IMR-90 (cell line): Measurements from ENCODE around the gene ERICH6B. TPM values are rescaled to one million over a fixed set of nuclear protein-coding genes. Genes with fewer than 3 reads are reported as not detected.

Experiments
- ATAC-seq: fragments of 200-7000 bp; cut with Tn5 transposase; 2 replicates; pipeline ENCODE4 v1.9.1; 2020; ENCODE audit warnings: low read depth, mild to moderate bottlenecking, moderate library complexity
- BruUV-seq: library from RNA; stranded (reverse); fragments of 400-500 nt; replicated peaks from 2 replicates; lab custom pipeline; 2021; lab: Mats Ljungman, UMichigan
- CTCF ChIA-PET: fragments of 300-600 bp; formaldehyde crosslinking; extraction: SDS; loops from one replicate; lab custom pipeline; 2021; ENCODE audit warnings: antibody characterized with exemption; lab: Yijun Ruan, JAX
- POLR2A ChIA-PET: fragments of 300-600 bp; sonication (Branson Sonifier 250); formaldehyde crosslinking; loops from one replicate; lab custom pipeline; 2022; ENCODE audit warnings: antibody characterized with exemption; ENCODE audit not compliant: unreplicated experiment; lab: Charles Lee
- DNase-seq: peaks from one replicate; pipeline ENCODE4 v3.0.0; 2013
- H2AFZ ChIP-seq: replicated peaks from 2 replicates; pipeline ENCODE3; 2013; ENCODE audit warnings: low read length, mild to moderate bottlenecking; ENCODE audit not compliant: poor library complexity
- H2AK5ac ChIP-seq: 2 replicates; pipeline ENCODE4 v1.6.1; 2013; ENCODE audit warnings: low read depth, low read length, inconsistent platforms
- H2AK9ac ChIP-seq: replicated peaks from 2 replicates; pipeline ENCODE3; 2013; ENCODE audit warnings: mild to moderate bottlenecking, low read depth, low read length, moderate library complexity; ENCODE audit not compliant: poor library complexity
- H2BK120ac ChIP-seq: 2 replicates; pipeline ENCODE4 v1.6.1; 2013; ENCODE audit warnings: low read depth, low read length, inconsistent platforms
- H2BK15ac ChIP-seq: 3 replicates; pipeline ENCODE4 v1.6.1; 2013; ENCODE audit warnings: low read depth, low read length, inconsistent platforms
- H2BK20ac ChIP-seq: 2 replicates; pipeline ENCODE4 v1.6.1; 2013; ENCODE audit warnings: low read depth, mild to moderate bottlenecking, inconsistent platforms, low read length, moderate library complexity
- H2BK5ac ChIP-seq: 2 replicates; pipeline ENCODE4 v1.6.1; 2013; ENCODE audit warnings: mild to moderate bottlenecking, low read depth, low read length, inconsistent platforms; ENCODE audit not compliant: poor library complexity, severe bottlenecking
- H3K14ac ChIP-seq: replicated peaks from 2 replicates; pipeline ENCODE4 v1.6.1; 2013; ENCODE audit warnings: low read depth, low read length, inconsistent platforms
- H3K18ac ChIP-seq: 2 replicates; pipeline ENCODE4 v1.6.1; 2013; ENCODE audit warnings: low read depth, low read length, control low read depth
- H3K23ac ChIP-seq: 2 replicates; pipeline ENCODE4 v1.6.1; 2013; ENCODE audit warnings: low read depth, low read length, inconsistent platforms
- H3K27ac ChIP-seq: 2 replicates; pipeline ENCODE4 v1.5.1; 2013; ENCODE audit warnings: mild to moderate bottlenecking, control low read depth, low read length; ENCODE audit not compliant: insufficient read depth
- H3K27me3 ChIP-seq: 2 replicates; pipeline ENCODE4 v1.6.1; 2013; ENCODE audit warnings: low read length; ENCODE audit not compliant: control insufficient read depth, insufficient read depth
- H3K36me3 ChIP-seq: 2 replicates; pipeline ENCODE4 v1.6.1; 2013; ENCODE audit warnings: low read length, mixed read lengths; ENCODE audit not compliant: control insufficient read depth, insufficient read depth
- H3K4ac ChIP-seq: 2 replicates; pipeline ENCODE4 v1.6.1; 2013; ENCODE audit warnings: low read depth, low read length, inconsistent platforms
- H3K4me1 ChIP-seq: 2 replicates; pipeline ENCODE4 v1.6.1; 2013; ENCODE audit warnings: low read length, mixed read lengths; ENCODE audit not compliant: control insufficient read depth, insufficient read depth
- H3K4me2 ChIP-seq: 2 replicates; pipeline ENCODE4 v1.6.1; 2013; ENCODE audit warnings: low read depth, mild to moderate bottlenecking, control low read depth, low read length, moderate library complexity
- H3K4me3 ChIP-seq: 2 replicates; pipeline ENCODE4 v1.5.1; 2013; ENCODE audit warnings: low read depth, mild to moderate bottlenecking, control low read depth, low read length, moderate library complexity; ENCODE audit not compliant: insufficient read depth
- H3K56ac ChIP-seq: 2 replicates; pipeline ENCODE4 v1.6.1; 2013; ENCODE audit warnings: low read length, inconsistent platforms; ENCODE audit not compliant: insufficient read depth; ENCODE audit errors: extremely low read depth
- H3K79me1 ChIP-seq, 2 experiments: 2 replicates each; pipeline ENCODE4 v1.6.1; 2013; ENCODE audit warnings: low read length in 2 of 2, inconsistent platforms in 1 of 2, low read depth in 1 of 2
- H3K9ac ChIP-seq: 2 replicates; pipeline ENCODE4 v1.6.1; 2013; ENCODE audit warnings: low read depth, low read length, control low read depth
- H3K9me1 ChIP-seq: 2 replicates; pipeline ENCODE4 v1.6.1; 2013; ENCODE audit warnings: low read length, inconsistent platforms; ENCODE audit not compliant: insufficient read depth
- H3K9me3 ChIP-seq: 2 replicates; pipeline ENCODE4 v1.6.1; 2013; ENCODE audit warnings: low read length; ENCODE audit not compliant: control insufficient read depth, insufficient read depth
- H4K20me1 ChIP-seq: 2 replicates; pipeline ENCODE4 v1.6.1; 2013; ENCODE audit warnings: low read length, inconsistent platforms; ENCODE audit not compliant: insufficient read depth
- H4K5ac ChIP-seq: 2 replicates; pipeline ENCODE4 v1.6.1; 2013; ENCODE audit warnings: mild to moderate bottlenecking, low read depth, low read length, control low read depth
- H4K8ac ChIP-seq, 2 experiments: 2 replicates each; pipeline ENCODE4 v1.6.1; 2013; ENCODE audit warnings: low read depth in 2 of 2, low read length in 2 of 2, control low read depth in 1 of 2, inconsistent platforms in 1 of 2
- H4K91ac ChIP-seq: 2 replicates; pipeline ENCODE4 v1.6.1; 2013; ENCODE audit warnings: low read depth, low read length, inconsistent platforms; ENCODE audit not compliant: insufficient read depth
- BHLHE40 ChIP-seq: fragments of 150-350 bp; IDR thresholded peaks from 2 replicates; pipeline ENCODE4 v1.6.1; 2016; ENCODE audit warnings: mild to moderate bottlenecking, low read depth, low read length
- CEBPB ChIP-seq: IDR thresholded peaks from 2 replicates; pipeline ENCODE4 v1.6.1; 2012; ENCODE audit warnings: low read depth, low read length, improper control_type of control experiment
- CHD1 ChIP-seq: IDR thresholded peaks from 2 replicates; pipeline ENCODE4 v1.6.1; 2012; ENCODE audit warnings: low read depth, low read length, improper control_type of control experiment
- CTCF ChIP-seq: conservative IDR thresholded peaks from 2 replicates; pipeline ENCODE4 v1.5.1; 2012; ENCODE audit warnings: mild to moderate bottlenecking, low read depth, low read length, improper control_type of control experiment
- ELK1 ChIP-seq: fragments of 150-350 bp; IDR thresholded peaks from 2 replicates; pipeline ENCODE4 v1.6.1; 2016; ENCODE audit warnings: low read depth, mild to moderate bottlenecking, low read length, moderate library complexity, borderline replicate concordance
- FOS ChIP-seq: fragments of 150-350 bp; IDR thresholded peaks from 2 replicates; pipeline ENCODE4 v1.6.1; 2016; ENCODE audit warnings: low read depth, low read length
- MAFK ChIP-seq: IDR thresholded peaks from 2 replicates; pipeline ENCODE4 v1.6.1; 2012; ENCODE audit warnings: low read depth, low read length, improper control_type of control experiment
- MAZ ChIP-seq: IDR thresholded peaks from 2 replicates; pipeline ENCODE4 v1.6.1; 2012; ENCODE audit warnings: low read depth, mild to moderate bottlenecking, low read length, improper control_type of control experiment, moderate library complexity, borderline replicate concordance
- MXI1 ChIP-seq: IDR thresholded peaks from 2 replicates; pipeline ENCODE4 v1.6.1; 2012; ENCODE audit warnings: low read depth, mild to moderate bottlenecking, low read length, moderate library complexity, borderline replicate concordance
- NFE2L2 ChIP-seq: fragments of 150-350 bp; IDR thresholded peaks from 2 replicates; pipeline ENCODE4 v1.6.1; 2016; ENCODE audit warnings: low read depth, mild to moderate bottlenecking, low read length
- POLR2A ChIP-seq: IDR thresholded peaks from 2 replicates; pipeline ENCODE4 v1.6.1; 2012; ENCODE audit warnings: mild to moderate bottlenecking, low read depth, low read length
- RAD21 ChIP-seq: IDR thresholded peaks from 2 replicates; pipeline ENCODE4 v1.6.1; 2012; ENCODE audit warnings: low read length, improper control_type of control experiment
- RCOR1 ChIP-seq: IDR thresholded peaks from 2 replicates; pipeline ENCODE4 v1.6.1; 2012; ENCODE audit warnings: mild to moderate bottlenecking, low read length, improper control_type of control experiment; ENCODE audit not compliant: insufficient replicate concordance
- RFX5 ChIP-seq: IDR thresholded peaks from 2 replicates; pipeline ENCODE4 v1.8.0; 2012; ENCODE audit warnings: low read depth, mild to moderate bottlenecking, low read length, moderate library complexity
- SMC3 ChIP-seq: fragments of 150-350 bp; IDR thresholded peaks from 2 replicates; pipeline ENCODE4 v1.6.1; 2016; ENCODE audit warnings: low read depth, mild to moderate bottlenecking, antibody characterized with exemption, low read length, moderate library complexity
- WGBS, 2 experiments: methylation state at CpG; one replicate each; pipeline versions ENCODE4 v1.1.5 to v1.1.7; 2013; ENCODE audit warnings: missing lambda C conversion rate in 2 of 2; ENCODE audit not compliant: insufficient read length in 1 of 2; ENCODE audit errors: extremely low coverage in 2 of 2; 5-methylcytosine and 5-hydroxymethylcytosine counted together
- dilution Hi-C: fragments of 300-500 bp; cut with HindIII; formaldehyde crosslinking; loops from one replicate; pipeline ENCODE4 v1.14.3; 2018; ENCODE audit warnings: low sequenced_read_pairs; ENCODE audit not compliant: unreplicated experiment
- in situ Hi-C: fragments of 300-500 bp; cut with MboI; formaldehyde crosslinking; loops from 3 replicates; pipeline ENCODE4 v1.14.3; 2019; ENCODE audit warnings: low sequenced_read_pairs, inconsistent platforms, mixed read lengths
- intact Hi-C: fragments of 100-400 bp; cut with micrococcal nuclease; formaldehyde crosslinking; loops from 2 replicates; pipeline ENCODE4 v1.10.0; 2022
- polyA plus RNA-seq, 3 experiments: library from polyadenylated mRNA; depleted of rRNA; stranded (reverse); fragments of >200 nt; gene quantifications; 2 replicates each; pipeline ENCODE4 v1.2.3, GENCODE V29; 2012; ENCODE audit warnings: low replicate concordance in 1 of 3
- total RNA-seq: library from RNA; depleted of rRNA; stranded (reverse); fragments of >200 nt; gene quantifications from 2 replicates; pipeline ENCODE4 v1.2.3, GENCODE V29; 2012
- TF ChIP-seq, protein P1 (sequence below): fragments of 150-350 bp; IDR thresholded peaks from 2 replicates; pipeline ENCODE4 v1.6.1; 2017; ENCODE audit warnings: mild to moderate bottlenecking, antibody characterized with exemption, low read length, low read depth

Gene ERICH6B
- total and polyA plus RNA-seq, 2 of the 4 experiments (the other 2 are of a cell fraction): not detected

GRCh38 chr13:45628094-45628493 is 12.6 kb upstream of the ERICH6B start:
- no peak overlapping the region for H2AK5ac ChIP-seq
- intact Hi-C loops: no loop called here
- no peak for ATAC-seq
- H2BK120ac ChIP-seq: no peak overlapping the region
- no peak overlapping the region for H3K18ac ChIP-seq
- dilution Hi-C loops: no loop called here
- WGBS, 2 experiments: no CpG with 5 or more reads among the region's 3 CpGs
- H2BK5ac ChIP-seq: no peak overlapping the region
- H4K20me1 ChIP-seq: no peaks in the 10 kb centered on the region
- no peaks in the 10 kb centered on the region for H3K9me1 ChIP-seq
- no peak overlapping the region for H4K8ac ChIP-seq
- TF ChIP-seq MXI1: no peak
- TF ChIP-seq CTCF: no peak
- no peak for TF ChIP-seq RFX5
- TF ChIP-seq ELK1: no peak
- no peak for TF ChIP-seq RAD21
- TF ChIP-seq SMC3: no peak
- no peak for TF ChIP-seq POLR2A
- TF ChIP-seq CEBPB: no peak
- TF ChIP-seq MAFK: no peak
- no peak for TF ChIP-seq NFE2L2
- TF ChIP-seq, protein P1, sequence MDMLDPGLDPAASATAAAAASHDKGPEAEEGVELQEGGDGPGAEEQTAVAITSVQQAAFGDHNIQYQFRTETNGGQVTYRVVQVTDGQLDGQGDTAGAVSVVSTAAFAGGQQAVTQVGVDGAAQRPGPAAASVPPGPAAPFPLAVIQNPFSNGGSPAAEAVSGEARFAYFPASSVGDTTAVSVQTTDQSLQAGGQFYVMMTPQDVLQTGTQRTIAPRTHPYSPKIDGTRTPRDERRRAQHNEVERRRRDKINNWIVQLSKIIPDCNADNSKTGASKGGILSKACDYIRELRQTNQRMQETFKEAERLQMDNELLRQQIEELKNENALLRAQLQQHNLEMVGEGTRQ: no peak
- no peak for TF ChIP-seq RCOR1
- no peak for TF ChIP-seq CHD1
- TF ChIP-seq BHLHE40: no peak
- TF ChIP-seq MAZ: no peak
- TF ChIP-seq FOS: no peak
- no peaks in the 10 kb centered on the region for H3K9me3 ChIP-seq
- no peak overlapping the region for H4K91ac ChIP-seq
- no peak overlapping the region for H2AFZ ChIP-seq
- H3K4me3 ChIP-seq: no peak overlapping the region
- no peak overlapping the region for H3K9ac ChIP-seq
- no peak for DNase-seq
- no peak overlapping the region for H3K14ac ChIP-seq
- no peak overlapping the region for H3K23ac ChIP-seq
- H3K36me3 ChIP-seq: no peaks in the 10 kb centered on the region
- no peaks in the 10 kb centered on the region for H3K4me1 ChIP-seq
- ChIA-PET CTCF (no interaction called here), POLR2A (no interaction called here)
- peaks cover 28% of the 10 kb centered on the region for H3K27me3 ChIP-seq
- H3K4me2 ChIP-seq: no peak overlapping the region
- H3K79me1 ChIP-seq: no peaks in the 10 kb centered on the region
- BruUV-seq: no TSS peak
- H2BK15ac ChIP-seq: no peak overlapping the region
- no peak overlapping the region for H3K27ac ChIP-seq
- no peak overlapping the region for H2AK9ac ChIP-seq
- in situ Hi-C loops: loop anchor here (10.0 kb wide), 1 partner anchor 497 kb away; no protein-coding TSS in a partner anchor
- no peak overlapping the region for H3K4ac ChIP-seq
- H2BK20ac ChIP-seq: no peak overlapping the region
- no peak overlapping the region for H4K5ac ChIP-seq
- H3K56ac ChIP-seq: no peak overlapping the region
